Measurements from ENCODE around the gene GPR135. TPM values are rescaled to one million over a fixed set of nuclear protein-coding genes. Genes with fewer than 3 reads are reported as not detected.

GPR135 gene
- total RNA-seq, 3 donors from 2014 or later: 4.4 to 5.9 (median 5.1) TPM

DNA sequence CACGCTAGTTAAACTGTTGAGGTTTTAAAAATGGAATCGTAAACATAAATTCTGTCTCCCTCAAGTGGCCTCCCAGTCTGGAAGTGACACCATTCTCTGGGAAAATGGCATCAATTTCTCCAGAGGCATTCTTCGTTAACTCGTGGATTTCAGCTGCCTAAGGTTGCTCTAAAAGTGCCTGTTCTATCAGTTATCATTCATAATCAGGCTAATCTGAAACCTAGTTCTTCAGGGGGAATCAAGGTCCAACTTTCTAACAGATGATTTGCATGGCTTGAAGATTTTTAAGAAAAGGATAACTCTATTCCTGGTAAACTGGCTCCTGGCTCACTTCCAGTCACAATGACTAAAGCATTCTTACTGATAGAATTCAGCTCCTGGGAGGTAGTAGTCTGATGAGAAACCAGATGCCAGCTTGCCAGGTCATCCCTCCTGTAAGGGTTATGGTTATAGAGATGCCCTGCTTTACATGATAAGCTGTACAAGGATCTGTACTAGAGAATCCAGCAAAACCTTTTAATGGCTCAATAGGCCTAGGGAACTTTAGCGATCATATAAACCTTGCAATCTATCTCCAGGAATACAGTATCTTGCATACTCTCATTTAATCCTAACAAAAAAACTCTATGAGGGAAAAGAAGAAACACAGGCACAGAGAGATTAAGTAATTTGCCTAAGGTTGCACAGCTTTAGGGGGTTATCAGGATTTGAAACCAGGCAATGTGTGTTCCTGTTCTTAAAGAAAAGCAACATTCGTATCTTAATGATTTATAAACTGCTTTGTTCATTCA, 17.6 kb upstream of the GPR135 start:
- Histone ChIP-seq H3K9me3 (no peaks in the 10 kb centered on the region), H3K27me3 (no peaks in the 10 kb centered on the region), H3K4me3 (peak overlapping the region; percentile 70 to 95 (median 89)), H3K36me3 (no peaks in the 10 kb centered on the region), H3K27ac (peak overlapping the region; percentile 90 to 96), H3K4me1 (peaks cover 4% of the 10 kb centered on the region in 2 donors)
- TF ChIP-seq POLR2AphosphoS5 (IDR thresholded peaks at IDR 0.05) (no peak), POLR2A (IDR thresholded peaks at IDR 0.05) (no peak)
- TF ChIP-seq, protein P1, sequence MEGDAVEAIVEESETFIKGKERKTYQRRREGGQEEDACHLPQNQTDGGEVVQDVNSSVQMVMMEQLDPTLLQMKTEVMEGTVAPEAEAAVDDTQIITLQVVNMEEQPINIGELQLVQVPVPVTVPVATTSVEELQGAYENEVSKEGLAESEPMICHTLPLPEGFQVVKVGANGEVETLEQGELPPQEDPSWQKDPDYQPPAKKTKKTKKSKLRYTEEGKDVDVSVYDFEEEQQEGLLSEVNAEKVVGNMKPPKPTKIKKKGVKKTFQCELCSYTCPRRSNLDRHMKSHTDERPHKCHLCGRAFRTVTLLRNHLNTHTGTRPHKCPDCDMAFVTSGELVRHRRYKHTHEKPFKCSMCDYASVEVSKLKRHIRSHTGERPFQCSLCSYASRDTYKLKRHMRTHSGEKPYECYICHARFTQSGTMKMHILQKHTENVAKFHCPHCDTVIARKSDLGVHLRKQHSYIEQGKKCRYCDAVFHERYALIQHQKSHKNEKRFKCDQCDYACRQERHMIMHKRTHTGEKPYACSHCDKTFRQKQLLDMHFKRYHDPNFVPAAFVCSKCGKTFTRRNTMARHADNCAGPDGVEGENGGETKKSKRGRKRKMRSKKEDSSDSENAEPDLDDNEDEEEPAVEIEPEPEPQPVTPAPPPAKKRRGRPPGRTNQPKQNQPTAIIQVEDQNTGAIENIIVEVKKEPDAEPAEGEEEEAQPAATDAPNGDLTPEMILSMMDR (IDR thresholded peaks at IDR 0.05): no peak
- intact Hi-C loops (cut with DNase I; ENCODE audit: low total_unique reads): no loop called here
- peak in 1 of 2 donors; percentile 18 for DNase-seq (ENCODE audit: low spot score in 2 of 2)

DNA sequence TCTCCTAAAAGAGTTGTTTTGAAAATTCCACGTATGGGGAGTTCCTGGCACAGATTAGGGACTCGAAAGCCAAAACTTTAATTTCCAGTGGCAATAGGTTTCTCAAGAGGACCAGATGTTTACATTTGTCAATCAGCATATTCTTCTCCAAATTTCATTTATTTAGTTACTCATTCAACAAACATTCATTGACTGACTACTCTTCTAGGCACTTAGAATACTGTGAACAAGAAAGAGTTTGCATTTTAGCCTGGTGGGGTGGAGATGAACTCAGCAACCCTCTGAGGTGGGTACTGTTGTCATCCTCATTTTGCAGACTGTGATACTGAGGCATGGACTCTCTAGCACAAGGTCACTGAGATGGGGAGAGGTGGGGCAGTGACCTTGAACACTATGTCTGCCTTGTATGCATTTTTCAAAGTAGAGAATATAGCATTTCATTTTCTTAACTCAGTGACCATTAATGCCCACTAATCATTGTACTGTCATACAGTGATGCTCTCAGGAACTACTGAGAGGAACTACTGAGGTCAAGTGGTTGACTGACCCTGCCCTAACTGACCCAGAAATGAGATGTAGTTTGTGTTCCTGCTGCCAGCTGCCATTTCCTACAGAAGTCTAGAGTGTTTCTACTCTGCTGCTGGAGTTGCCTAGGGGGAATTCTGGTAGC, 16.8 kb upstream of the GPR135 start:
- no peak for TF ChIP-seq POLR2A (IDR thresholded peaks at IDR 0.05)
- TF ChIP-seq, protein P1 (IDR thresholded peaks at IDR 0.05): no peak
- no peak for TF ChIP-seq POLR2AphosphoS5 (IDR thresholded peaks at IDR 0.05)
- Histone ChIP-seq H3K27me3 (no peaks in the 10 kb centered on the region), H3K27ac (peak overlapping the region; percentile 90 to 96), H3K9me3 (no peaks in the 10 kb centered on the region), H3K4me1 (peaks cover 4% of the 10 kb centered on the region in 2 donors), H3K36me3 (no peaks in the 10 kb centered on the region), H3K4me3 (peak overlapping the region in 2 of 3 donors; percentile 89 to 95)
- intact Hi-C loops (cut with DNase I; ENCODE audit: low total_unique reads): no loop called here
- DNase-seq (ENCODE audit: low spot score in 2 of 2): no peak

DNA sequence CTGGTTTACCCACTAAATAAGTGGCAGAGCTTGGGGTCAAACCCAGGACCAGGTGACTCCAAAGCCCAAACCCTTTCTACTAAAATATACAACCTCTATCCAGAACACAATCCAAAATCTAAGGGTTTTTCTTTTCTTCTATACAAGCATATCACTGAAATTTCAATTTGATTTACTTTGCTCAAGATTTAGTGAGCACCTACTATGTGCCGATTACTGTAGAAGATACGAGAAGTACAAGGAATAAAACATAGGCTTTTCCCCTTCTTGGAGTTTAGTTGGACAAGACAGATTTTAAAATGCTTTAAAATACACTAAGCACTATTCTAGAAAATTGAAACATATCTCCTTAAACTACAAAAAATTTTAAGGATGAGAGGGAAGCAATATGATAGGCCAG, 16.2 kb upstream of the GPR135 start:
- H3K27ac ChIP-seq: no peak overlapping the region
- intact Hi-C loops (cut with DNase I; ENCODE audit: low total_unique reads): no loop called here
- H3K4me1 ChIP-seq: peaks cover 4% of the 10 kb centered on the region in 2 donors
- peak overlapping the region in 1 of 3 donors; percentile 89 for H3K4me3 ChIP-seq
- no peaks in the 10 kb centered on the region for H3K36me3 ChIP-seq
- no peaks in the 10 kb centered on the region for H3K9me3 ChIP-seq
- H3K27me3 ChIP-seq: no peaks in the 10 kb centered on the region
- TF ChIP-seq, protein P1 (IDR thresholded peaks at IDR 0.05): no peak
- TF ChIP-seq POLR2A (IDR thresholded peaks at IDR 0.05) (no peak), POLR2AphosphoS5 (IDR thresholded peaks at IDR 0.05) (no peak)
- DNase-seq (ENCODE audit: low spot score in 2 of 2): no peak

DNA sequence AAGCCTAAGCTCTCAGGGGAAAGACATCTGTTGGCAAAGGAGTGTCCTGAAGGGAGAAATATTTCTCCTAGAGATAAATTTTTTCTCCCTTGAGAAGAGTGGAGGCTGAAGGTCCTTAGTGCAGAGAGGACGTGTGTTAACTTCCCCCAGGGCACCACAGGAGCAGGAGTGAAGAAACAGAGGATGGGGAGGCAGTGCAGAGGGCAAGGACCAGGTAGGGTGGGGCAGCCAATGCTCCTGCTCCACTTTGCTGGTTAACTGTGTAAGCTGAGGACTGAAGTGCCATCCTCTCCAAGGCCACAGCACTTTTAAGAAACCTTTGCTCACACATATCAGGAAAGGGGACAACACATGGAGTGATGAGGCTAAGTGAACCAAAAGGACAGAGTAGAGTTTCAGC, 15.0 kb upstream of the GPR135 start:
- Histone ChIP-seq H3K27ac (no peak overlapping the region), H3K9me3 (no peaks in the 10 kb centered on the region), H3K4me1 (peaks cover 0 to 4% of the 10 kb centered on the region in 2 donors), H3K36me3 (no peaks in the 10 kb centered on the region), H3K27me3 (no peaks in the 10 kb centered on the region), H3K4me3 (no peak overlapping the region)
- intact Hi-C loops (cut with DNase I; ENCODE audit: low total_unique reads): no loop called here
- no peak for DNase-seq (ENCODE audit: low spot score in 2 of 2)
- TF ChIP-seq POLR2A (IDR thresholded peaks at IDR 0.05) (no peak), POLR2AphosphoS5 (IDR thresholded peaks at IDR 0.05) (no peak)
- TF ChIP-seq, protein P1 (IDR thresholded peaks at IDR 0.05): no peak

DNA sequence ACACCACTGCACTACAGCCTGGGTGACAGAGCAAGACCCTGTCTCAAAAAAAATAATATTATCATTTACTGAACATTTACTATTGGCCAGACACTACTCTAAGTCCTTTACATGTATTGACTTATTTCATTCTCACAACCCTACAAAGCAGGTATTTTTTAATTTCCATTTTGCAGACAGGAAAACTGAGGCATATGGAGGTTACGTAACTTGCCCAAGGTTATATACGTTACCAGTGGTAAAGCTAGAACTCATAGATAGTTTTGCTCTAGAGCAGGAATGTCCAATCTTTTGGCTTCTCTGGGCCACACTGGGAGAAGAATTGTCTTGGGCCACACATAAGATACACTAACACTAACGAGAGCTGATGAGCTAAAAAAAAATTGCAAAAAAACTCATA, 13.4 kb upstream of the GPR135 start:
- Histone ChIP-seq H3K36me3 (peaks cover 5% of the 10 kb centered on the region), H3K4me1 (peaks cover 0 to 4% of the 10 kb centered on the region in 2 donors), H3K27me3 (no peaks in the 10 kb centered on the region), H3K4me3 (no peak overlapping the region), H3K9me3 (no peaks in the 10 kb centered on the region), H3K27ac (no peak overlapping the region)
- intact Hi-C loops (cut with DNase I; ENCODE audit: low total_unique reads): loop anchor here (10.0 kb wide), 1 partner anchor 1236 kb away; no protein-coding TSS in a partner anchor
- no peak for DNase-seq (ENCODE audit: low spot score in 2 of 2)
- TF ChIP-seq, protein P1 (IDR thresholded peaks at IDR 0.05): no peak
- no peak for TF ChIP-seq POLR2A (IDR thresholded peaks at IDR 0.05)
- no peak for TF ChIP-seq POLR2AphosphoS5 (IDR thresholded peaks at IDR 0.05)
